ENCODE data around the gene TBKBP1.

TBKBP1 gene, protein sequence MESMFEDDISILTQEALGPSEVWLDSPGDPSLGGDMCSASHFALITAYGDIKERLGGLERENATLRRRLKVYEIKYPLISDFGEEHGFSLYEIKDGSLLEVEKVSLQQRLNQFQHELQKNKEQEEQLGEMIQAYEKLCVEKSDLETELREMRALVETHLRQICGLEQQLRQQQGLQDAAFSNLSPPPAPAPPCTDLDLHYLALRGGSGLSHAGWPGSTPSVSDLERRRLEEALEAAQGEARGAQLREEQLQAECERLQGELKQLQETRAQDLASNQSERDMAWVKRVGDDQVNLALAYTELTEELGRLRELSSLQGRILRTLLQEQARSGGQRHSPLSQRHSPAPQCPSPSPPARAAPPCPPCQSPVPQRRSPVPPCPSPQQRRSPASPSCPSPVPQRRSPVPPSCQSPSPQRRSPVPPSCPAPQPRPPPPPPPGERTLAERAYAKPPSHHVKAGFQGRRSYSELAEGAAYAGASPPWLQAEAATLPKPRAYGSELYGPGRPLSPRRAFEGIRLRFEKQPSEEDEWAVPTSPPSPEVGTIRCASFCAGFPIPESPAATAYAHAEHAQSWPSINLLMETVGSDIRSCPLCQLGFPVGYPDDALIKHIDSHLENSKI

DNA sequence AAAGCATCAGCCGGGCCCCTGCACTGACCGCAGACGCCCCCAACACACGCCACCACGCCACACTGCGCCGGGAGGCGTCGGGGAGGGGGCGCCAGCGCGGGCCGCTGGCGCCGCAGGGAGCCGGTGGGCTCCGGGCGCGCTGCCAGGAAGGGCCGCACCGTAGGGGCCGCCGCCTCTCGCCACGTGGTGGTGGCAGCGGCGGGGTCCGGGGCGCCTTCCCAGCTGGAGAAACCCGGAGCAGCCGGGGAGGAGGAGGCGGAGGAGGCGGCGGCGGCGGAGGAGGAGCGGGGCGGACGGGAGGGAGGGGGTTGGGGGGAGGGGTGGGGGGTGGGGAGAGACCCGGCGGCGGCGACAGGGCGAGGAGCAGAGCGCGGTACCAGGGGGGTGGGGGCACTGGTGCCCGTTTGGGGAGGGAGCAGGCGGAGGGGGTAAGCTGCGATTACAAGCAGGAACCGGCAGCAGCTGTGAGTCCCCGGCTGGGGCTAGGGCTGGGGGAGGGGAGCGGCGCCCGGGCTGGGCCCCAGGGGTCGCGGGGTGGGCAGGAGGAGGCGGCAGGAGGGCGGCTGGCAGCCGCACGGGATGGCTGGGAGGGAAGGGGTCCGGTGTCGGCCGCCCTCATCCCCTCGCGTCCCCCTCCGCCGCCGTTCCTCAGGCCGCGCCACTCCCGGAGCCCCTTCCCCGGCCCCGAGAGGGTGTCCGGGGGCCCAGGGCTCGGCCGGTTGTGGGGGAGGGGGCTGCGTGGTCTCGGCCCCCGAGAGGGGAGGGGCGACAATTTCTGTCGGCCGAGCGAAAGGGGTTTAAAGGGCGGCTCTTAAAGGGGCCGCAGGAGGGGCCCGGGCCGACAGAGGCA is at the start of gene TBKBP1:
Gene TBKBP1, plus strand, starts transcription at position 431 of the 850 bp plus-strand sequence. CDS start 1,952 bp downstream, outside the sequence.
- no peak for DNase-seq

DNA sequence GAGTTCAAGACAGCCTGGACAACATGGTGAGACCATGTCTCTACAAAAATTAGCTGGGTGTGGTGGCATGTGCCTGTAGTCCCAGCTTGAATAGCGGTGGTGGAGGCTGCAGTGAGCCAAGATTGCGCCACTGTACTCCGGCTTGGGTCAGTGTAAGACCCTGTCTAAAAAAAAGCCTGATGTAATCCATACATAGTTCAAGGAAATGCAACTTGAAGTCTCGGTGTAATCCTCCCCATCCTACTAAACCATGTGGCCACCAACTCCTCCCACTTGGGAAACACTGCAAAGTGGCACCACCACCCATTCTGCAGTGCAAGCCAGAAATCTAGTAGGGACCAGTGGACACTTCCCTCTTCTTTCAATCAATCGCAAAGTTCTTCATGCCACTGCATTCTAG is 49.6 kb upstream of the TBKBP1 start:
- no peak for DNase-seq

DNA sequence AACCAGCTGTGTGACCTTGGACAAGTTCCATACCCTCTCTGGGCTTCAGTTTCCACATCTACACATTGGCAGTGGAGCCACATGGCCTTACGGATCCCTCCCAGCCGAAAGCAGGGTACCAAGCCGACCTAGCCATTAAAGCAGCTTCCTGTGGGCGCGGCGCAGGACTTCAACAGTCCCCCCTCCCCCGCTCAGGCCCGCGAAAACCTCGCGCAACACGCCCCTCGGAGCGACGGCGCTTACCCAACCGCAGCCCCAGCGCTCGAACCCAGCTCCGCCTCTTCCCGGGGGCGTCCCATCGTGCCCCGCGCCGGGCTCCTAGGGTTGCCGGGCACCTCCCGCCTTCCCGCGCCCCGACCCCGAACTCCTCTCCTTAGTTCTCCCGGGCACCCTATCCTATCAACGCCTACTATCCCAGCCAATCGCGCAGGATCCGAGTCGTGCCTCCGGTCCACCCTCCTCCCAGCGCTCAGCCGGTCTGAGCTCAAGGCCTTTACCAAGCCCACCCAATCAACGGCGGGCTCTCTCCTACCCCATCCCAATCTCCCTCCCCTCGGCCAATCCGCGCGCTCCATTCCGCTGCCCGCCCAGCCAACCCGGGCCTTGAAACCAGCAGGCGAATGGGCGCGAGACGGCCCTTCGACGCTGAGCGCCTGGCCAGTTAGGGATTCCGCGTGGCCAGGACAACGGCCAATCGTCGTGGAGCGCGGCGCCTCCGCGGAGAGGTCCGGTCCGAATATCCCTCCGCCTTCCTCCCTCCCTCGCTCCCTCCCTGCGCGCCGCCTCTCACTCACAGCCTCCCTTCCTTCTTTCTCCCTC is 44.6 kb upstream of the TBKBP1 start, which contains the start of gene KPNB1:
Gene KPNB1, plus strand, starts transcription at position 767 of the 819 bp plus-strand sequence. CDS start 326 bp downstream, outside the sequence.
- DNase-seq, result peak; percentile 99

DNA sequence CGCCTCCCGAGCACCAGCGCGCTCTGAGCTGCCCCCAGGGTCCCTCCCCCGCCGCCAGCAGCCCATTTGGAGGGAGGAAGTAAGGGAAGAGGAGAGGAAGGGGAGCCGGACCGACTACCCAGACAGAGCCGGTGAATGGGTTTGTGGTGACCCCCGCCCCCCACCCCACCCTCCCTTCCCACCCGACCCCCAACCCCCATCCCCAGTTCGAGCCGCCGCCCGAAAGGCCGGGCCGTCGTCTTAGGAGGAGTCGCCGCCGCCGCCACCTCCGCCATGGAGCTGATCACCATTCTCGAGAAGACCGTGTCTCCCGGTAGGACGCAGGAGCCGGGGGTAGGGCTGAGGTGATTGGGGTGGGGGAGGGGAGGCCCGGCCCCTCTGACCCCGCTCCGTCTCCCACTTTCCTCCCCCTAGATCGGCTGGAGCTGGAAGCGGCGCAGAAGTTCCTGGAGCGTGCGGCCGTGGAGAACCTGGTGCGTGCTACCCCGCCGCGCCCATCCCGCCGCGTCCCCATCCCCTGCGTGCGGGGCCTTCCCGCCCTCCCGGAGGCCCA is 43.9 kb upstream of the TBKBP1 start:
- DNase-seq, result no peak

DNA sequence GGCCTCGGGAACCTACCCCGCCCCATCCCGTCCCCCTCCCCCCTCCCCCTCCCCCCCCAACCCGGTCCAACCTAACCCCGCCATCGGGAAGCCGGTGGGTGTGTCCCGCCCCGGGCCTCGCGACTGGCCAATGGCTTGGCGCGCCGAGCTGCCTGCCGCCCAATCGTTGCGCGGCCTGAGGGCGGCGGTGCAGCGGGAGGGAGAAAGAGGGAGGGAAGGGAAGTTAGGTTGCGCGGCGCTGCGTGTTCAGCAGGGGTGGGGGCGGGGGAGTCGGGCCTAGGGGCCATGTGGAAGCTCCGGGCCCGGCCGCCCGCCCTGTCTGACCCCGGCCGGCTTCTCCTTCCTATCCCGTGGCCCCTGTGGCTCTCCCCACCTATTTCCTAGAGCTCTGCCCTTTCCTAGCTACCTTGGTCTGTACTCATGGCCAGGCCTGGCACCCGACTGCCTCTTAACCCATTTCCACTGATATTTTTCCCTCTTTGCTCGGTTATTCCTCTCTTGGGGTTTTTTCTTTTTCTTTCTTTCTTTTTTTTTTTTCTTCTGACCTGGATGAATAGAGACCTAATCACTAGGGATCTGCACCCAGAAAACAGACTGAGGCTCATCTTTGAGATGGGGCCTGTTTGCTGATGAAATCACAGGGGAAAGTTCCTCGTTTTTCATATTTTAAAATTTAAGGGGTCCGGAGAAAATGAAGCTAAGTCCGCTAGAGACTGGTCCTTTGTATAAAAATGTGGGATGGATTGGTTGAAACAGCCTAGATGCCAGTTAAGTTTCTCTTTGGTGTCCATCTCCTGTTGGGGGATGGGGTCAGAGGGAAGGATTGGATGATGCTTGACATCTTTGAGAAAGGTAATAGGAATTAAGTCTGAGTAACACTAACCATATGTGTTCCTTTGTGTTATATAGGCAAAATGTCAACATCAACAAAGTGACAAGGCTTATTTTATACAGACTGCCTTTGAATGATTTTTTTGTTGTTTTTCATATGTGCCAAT is 43.1 kb upstream of the TBKBP1 start:
- DNase-seq, result peak; percentile 95

DNA sequence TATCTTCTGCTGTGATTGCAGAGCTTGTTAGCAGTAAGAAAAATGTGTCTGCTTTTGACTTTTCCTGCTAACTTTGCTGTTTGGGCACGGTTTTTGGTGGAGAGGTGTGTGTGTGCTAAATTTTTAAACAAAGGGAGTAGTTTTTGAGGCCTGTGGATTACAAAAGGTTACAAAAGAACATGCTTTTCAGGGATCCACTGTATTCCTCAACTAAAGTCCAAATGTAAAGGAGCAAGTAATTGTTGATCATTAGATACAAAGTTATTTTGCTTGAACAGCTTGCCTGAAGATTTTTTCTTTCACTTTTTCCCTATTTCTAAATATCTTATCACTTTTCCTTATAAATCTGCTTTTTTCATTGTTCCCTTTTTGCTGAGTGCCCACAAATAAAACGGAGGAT is 42.3 kb upstream of the TBKBP1 start:
- DNase-seq, result no peak

DNA sequence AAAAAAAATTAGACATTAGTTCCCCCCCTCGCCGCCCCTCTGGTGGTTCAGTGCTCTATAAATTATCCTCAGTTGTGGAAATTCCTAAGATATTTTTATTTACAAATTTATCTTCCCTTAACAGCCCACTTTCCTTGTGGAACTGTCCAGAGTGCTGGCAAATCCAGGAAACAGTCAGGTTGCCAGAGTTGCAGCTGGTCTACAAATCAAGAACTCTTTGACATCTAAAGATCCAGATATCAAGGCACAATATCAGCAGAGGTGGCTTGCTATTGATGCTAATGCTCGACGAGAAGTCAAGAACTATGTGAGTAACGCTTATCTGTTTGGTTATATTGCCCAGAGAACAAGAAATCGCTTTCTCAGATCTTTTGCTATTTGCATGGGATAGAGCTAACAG is 41.4 kb upstream of the TBKBP1 start:
- no peak for DNase-seq

DNA sequence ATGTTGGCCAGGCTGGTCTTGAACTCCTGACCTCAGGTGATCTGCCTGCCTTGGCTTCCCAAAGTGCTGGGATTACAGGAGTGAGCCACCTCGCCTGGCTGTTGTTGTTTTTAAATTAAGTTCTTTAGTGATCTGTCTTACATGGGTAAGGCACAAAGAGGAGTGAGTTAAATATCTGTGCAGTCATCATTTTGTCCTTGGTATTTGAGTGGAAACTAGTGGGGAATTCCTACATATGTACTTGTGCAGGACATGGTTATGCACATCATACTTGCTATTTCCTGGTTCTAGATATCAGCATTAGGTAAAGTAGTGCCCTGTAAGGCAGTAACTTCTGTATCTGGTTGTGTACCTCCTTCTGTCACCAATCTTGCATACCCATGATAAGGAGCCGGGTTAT is 40.5 kb upstream of the TBKBP1 start:
- DNase-seq, result no peak

DNA sequence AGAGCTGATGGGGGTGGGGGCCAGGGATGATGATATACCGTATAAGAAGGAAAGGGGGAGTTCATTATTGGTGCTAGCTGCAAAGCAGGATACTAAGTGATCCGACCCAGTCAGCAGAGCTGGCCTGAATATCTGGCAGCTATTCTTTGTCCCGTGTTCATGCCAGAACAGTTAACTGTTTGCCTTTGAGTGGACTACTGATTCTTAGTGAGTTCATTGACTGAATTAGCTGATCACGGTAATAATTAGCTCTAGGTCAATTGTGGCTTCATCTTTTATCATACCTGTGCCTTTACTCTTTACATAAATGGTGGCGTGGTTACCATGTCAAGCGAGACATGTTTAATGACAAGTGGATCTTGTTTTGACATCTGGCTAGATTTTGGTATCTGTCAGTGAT is 39.0 kb upstream of the TBKBP1 start:
- DNase-seq, result no peak

DNA sequence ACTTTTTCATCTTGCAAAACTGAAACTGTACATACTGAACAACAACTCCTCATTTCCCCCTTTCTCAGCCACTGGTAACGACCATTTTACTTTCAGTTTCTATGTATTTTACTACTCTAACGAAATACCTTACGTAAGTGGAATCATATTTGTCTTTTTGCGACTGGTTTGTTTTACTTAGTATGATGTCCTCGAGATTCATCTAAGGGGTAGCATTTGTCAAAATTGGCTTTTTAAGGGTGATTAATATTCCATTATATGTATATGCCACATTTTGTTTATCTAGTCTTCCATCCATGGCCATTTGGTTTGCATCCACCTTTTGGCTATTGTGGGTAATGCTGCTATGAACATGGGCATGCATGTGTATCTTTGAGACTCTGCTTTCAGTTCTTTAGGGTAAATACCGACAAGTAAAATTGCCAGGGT is 33.9 kb upstream of the TBKBP1 start:
- DNase-seq, result no peak

DNA sequence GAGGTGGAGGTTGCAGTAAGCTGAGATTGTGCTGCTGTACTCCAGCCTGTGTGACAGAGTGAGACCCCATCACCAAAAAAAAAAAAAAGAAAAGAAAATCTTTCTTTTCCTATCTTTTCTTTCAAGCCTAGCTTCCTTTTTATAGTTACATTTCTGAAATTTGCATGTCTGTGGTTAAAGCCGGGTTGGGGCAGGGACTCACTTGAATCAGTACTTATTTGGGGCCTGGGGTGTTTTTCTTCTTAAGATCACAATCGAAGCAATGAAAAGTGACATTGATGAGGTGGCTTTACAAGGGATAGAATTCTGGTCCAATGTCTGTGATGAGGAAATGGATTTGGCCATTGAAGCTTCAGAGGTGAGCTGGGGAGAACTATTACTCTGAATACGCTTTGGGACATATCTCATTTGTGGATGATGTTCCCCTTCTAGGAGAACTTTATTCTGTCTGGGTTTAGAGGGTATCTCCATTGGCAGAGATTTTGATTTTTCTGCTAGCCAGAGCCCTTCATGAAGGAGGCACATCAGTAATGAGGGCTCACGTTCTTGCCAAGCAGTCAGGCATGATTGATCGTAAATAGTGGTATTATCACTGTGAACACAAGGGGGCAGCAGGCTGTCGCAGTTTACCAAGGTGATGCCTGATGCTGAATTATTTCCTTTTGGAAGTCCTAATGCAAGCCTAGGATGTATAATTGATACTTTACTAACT is 29.9 kb upstream of the TBKBP1 start:
- DNase-seq, result peak; percentile 38

DNA sequence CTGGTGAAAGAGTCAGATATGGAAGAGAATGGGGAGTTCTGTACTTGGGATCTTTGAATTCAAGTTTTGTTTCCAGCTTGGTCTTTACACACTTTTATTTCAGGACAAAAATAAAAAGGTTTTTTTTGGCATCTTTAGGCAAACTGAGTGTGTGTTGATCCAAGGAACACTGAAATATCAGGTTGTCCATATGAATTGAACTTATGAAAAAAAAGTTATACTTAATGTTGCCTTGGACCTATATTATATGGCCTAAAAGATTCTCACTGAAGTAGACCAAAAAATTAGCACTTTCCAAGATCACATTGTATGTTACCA is 29.4 kb upstream of the TBKBP1 start:
- DNase-seq, result no peak

DNA sequence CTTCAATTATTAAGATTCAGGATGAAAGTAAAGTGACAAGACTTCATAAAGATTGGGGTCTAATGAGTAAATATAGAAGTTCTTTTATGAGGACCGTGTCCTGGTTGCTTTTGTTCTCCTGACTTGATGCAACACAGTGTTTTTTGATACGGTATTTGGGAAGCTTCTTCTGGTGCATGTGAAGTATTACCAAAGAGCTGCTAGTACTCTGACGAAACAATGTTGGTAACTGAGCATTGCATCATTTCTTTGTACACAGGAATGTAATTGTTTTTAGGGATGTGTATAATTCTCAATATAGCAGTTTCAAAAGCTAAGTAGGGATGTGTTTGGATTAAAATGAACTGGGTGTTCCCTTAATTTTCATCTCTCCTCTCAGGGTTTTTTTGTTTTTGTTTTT is 28.3 kb upstream of the TBKBP1 start:
- no peak for DNase-seq

DNA sequence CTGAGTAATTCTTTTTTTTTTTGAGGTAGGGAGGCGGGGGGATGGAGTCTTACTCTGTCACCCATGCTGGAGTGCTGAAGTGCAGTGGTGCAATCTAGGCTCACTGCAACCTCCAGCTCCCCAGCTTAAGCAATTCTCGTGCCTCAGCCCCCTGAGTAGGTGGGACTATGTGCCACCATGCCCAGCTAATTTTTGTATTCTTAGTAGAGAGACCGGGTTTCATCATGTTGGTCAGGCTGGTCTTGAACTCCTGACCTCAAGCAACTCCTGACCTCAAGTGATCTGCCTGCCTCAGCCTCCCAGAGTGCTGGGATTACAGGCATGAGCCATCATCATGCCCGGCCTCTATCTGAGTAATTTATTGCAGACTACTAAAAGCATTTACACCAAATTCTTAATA is 24.9 kb upstream of the TBKBP1 start:
- no peak for DNase-seq

DNA sequence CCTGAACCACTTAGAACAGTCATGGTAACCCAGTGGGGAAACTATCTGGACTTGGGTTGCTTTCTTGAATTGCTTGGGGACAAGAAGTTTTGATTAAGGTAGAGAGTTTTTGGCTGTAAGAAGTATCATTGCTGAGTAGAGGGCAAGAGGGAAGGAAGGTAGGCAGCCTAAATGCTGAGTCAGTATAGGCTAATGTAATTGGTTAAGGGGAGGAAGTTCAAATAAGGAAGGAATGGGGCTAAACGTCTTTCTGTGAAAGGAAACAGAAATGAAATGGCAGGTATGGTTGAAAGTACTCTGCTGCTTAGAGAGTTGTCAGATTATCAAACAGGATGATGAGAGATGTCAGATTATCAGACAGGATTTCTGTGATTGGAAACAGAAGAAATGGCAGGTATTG is 23.9 kb upstream of the TBKBP1 start:
- no peak for DNase-seq

DNA sequence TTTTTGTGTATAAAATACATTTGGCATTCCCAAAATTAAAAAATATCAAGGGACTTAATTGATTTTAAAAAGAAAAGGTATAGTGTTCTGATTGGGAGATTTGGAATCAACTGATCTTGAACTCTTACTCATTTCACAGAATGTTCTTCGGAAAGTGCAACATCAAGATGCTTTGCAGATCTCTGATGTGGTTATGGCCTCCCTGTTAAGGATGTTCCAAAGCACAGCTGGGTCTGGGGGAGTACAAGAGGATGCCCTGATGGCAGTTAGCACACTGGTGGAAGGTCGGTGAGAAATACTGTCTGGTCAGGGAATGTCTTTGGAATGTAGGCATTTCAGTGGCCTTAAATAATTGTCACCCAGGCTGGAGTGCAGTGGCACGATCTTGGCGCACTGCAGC is 19.5 kb upstream of the TBKBP1 start:
- no peak for DNase-seq

DNA sequence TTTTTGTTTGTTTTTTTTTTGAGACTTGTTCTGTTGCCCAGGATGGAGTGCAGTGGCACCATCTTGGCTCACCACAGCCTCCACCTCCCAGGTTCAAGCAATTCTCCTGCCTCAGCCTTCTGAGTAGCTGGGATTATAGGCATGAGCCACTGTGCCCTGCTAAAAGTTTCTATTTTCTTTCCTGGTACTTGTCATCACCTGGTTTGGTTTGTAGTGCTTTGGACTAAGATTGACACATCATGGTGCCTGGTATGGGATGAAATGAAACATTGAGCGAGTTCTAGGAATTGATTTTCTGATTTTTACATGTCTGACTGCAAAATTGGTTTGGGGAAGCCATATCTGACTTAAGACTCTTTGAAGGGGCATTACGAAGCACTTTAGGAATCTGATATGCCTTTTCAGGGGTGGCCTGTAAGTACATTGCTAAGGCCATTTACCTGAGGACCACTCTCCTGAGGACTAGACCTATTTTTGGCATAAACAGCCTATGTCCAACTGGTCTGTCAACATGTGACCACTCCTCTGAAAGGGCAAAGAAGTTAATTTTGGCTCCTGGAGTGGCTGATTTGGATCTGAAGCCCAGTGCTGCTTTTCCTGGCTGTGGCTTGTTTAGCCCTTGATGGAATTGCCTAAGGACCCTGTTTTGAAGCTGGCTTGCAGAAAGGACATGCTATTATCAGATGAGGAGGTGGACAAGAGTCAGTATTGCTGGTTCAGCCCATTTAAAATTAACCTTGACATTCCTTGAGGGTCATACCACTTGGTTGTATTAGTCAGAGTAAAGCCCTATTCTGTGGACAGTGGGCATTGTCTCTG is 18.4 kb upstream of the TBKBP1 start:
- DNase-seq, result no peak

DNA sequence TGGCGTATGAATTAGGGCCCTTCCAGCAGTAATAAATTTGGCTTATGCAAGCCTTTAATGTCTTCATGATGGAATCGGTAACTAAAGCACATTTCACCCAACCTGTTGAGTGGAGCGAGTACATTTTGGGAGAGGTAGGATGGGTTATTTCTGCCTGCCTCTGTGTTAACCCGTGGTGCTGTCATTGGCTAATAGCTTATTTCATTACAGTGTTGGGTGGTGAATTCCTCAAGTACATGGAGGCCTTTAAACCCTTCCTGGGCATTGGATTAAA is 17.8 kb upstream of the TBKBP1 start:
- no peak for DNase-seq

DNA sequence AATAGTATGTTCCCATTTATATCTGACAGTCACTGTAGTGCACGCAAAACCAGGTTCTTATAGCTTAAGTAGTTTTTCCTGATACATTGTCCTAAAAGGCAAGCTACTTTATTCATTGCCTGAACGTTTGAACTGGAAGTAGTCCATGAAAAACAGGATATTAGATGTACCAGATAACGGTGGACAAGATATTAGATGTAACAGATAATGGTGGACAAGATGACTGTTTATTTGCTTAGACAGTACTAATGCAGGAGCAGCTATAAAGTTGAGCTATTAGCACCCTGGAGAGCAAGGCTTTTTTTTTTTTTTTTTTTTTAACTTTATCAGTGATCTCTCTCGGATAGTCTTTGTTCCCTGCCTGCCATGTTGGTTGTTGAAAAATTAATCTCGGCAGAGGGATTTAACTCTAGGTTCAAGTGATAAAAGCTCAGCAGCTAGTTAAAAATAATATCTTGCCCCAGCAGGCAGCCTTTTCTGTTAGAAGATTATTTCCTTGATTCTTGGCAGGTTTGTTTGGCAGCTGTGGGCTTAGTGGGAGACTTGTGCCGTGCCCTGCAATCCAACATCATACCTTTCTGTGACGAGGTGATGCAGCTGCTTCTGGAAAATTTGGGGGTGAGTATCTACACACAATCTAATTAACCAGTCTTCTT is 17.3 kb upstream of the TBKBP1 start:
- DNase-seq, result no peak
